RWPE2 (cell line): Measurements from ENCODE around the gene TMEM91.

Experiments used
- ATAC-seq: fragments of 200-7000 bp; cut with Tn5 transposase; 3 replicates; pipeline ENCODE4 v1.9.1; 2021; ENCODE audit warnings: low read depth
- DNase-seq: peaks from one replicate; pipeline ENCODE4 v3.0.0-alpha.2; 2020; ENCODE audit warnings: low spot score
- H3K27ac ChIP-seq: fragments of 450-650 bp; 2 replicates; pipeline ENCODE4 v1.5.1; 2017; ENCODE audit warnings: mild to moderate bottlenecking; ENCODE audit not compliant: poor library complexity, severe bottlenecking
- H3K27me3 ChIP-seq: fragments of 250-450 bp; sonication (Bioruptor Pico); 2 replicates; pipeline ENCODE4 v1.5.1; 2021; ENCODE audit warnings: mild to moderate bottlenecking, moderate library complexity; ENCODE audit not compliant: insufficient read depth, poor library complexity, severe bottlenecking
- H3K36me3 ChIP-seq: fragments of 250-450 bp; sonication (Bioruptor Pico); 2 replicates; pipeline ENCODE4 v1.5.1; 2020; ENCODE audit warnings: low read depth, mild to moderate bottlenecking, moderate library complexity
- H3K4me1 ChIP-seq: fragments of 250-450 bp; sonication (Bioruptor Pico); 2 replicates; pipeline ENCODE4 v1.5.1; 2021; ENCODE audit warnings: mild to moderate bottlenecking, moderate library complexity; ENCODE audit not compliant: insufficient read depth, poor library complexity, severe bottlenecking
- H3K4me3 ChIP-seq: fragments of 250-450 bp; sonication (Bioruptor Pico); 2 replicates; pipeline ENCODE4 v1.5.1; 2021; ENCODE audit warnings: mild to moderate bottlenecking, moderate library complexity; ENCODE audit not compliant: severe bottlenecking
- H3K9me3 ChIP-seq: fragments of 250-450 bp; sonication (Bioruptor Pico); 2 replicates; pipeline ENCODE4 v1.5.1; 2021; ENCODE audit warnings: mild to moderate bottlenecking, moderate library complexity; ENCODE audit not compliant: severe bottlenecking
- TF ChIP-seq, protein P1 (sequence below): fragments of 450-650 bp; IDR thresholded peaks from one replicate; pipeline ENCODE4 v1.5.1; 2017; ENCODE audit warnings: mild to moderate bottlenecking, moderate library complexity; ENCODE audit not compliant: poor library complexity, severe bottlenecking

Gene TMEM91

DNA sequence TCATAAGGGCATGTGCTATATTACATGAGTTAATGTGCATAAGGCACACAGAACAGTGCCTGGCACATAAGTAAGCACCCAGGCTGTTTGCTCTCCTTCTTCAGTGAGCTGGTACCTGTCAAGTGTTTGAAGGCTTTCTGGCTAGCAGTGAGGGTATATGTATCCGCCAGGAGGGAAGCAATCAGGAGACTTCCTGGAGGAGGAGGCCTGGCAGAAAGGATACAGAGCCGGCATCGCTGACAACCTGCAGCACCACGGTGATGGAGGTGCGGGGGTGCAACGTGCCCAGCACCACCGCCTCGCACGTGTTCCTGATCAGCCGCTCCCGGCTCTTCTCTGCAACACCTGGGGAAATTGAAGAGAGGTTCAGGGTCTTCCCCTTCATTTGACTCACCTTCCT, 15.3 kb downstream of the TMEM91 start:
- H3K36me3 ChIP-seq, result peaks cover 22% of the 10 kb centered on the region
- H3K27ac ChIP-seq, result no peak overlapping the region
- no peak overlapping the region for H3K4me3 ChIP-seq
- DNase-seq (no peak), ATAC-seq (no peak)
- no peaks in the 10 kb centered on the region for H3K27me3 ChIP-seq
- H3K4me1 ChIP-seq, result peaks cover under 1% of the 10 kb centered on the region
- TF ChIP-seq, protein P1, sequence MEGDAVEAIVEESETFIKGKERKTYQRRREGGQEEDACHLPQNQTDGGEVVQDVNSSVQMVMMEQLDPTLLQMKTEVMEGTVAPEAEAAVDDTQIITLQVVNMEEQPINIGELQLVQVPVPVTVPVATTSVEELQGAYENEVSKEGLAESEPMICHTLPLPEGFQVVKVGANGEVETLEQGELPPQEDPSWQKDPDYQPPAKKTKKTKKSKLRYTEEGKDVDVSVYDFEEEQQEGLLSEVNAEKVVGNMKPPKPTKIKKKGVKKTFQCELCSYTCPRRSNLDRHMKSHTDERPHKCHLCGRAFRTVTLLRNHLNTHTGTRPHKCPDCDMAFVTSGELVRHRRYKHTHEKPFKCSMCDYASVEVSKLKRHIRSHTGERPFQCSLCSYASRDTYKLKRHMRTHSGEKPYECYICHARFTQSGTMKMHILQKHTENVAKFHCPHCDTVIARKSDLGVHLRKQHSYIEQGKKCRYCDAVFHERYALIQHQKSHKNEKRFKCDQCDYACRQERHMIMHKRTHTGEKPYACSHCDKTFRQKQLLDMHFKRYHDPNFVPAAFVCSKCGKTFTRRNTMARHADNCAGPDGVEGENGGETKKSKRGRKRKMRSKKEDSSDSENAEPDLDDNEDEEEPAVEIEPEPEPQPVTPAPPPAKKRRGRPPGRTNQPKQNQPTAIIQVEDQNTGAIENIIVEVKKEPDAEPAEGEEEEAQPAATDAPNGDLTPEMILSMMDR, result no peak
- no peaks in the 10 kb centered on the region for H3K9me3 ChIP-seq

DNA sequence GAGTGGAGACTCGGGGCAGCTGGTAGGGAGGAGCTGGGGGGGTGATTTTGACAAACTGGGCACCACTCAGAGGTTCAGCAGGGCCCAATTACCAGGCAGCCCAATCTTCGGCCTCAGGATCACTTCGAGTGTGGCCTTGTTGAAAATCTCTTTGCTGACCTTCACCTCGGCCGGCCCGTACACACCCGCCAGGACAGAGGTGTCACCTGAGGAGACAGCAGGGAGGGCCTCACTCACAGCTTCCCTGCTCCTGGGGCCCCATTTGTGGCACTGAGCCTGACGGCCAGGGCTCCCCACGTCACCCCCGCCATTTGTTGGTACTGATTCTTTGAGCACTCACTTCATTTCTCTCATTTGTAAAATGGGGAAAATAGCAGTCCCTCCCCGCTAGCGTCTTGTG, 16.4 kb downstream of the TMEM91 start:
- H3K9me3 ChIP-seq, result no peaks in the 10 kb centered on the region
- no peaks in the 10 kb centered on the region for H3K4me1 ChIP-seq
- peaks cover 22% of the 10 kb centered on the region for H3K36me3 ChIP-seq
- ATAC-seq (no peak), DNase-seq (no peak)
- H3K27ac ChIP-seq, result no peak overlapping the region
- no peak overlapping the region for H3K4me3 ChIP-seq
- H3K27me3 ChIP-seq, result no peaks in the 10 kb centered on the region
- TF ChIP-seq, protein P1, result no peak

DNA sequence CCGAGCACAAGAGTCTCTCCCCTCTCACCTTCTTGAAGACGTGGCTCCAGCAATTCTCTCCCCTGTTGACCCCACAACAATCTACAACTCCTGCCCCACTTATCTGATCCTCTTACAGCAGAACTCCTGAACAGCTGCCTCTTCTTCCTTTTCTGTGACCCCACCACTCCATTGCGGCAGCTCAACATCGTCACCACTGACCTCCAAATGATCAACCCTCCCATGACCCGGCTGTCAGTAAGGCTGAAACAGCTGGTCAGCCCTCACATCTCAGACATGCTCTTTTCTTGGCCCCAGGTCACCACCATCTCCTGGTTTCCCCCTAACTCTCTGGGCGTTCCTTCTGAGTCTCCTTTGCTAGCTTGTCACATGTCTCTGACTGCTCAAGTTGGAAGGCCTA, 19.0 kb downstream of the TMEM91 start:
- Histone ChIP-seq H3K9me3 (no peaks in the 10 kb centered on the region), H3K27ac (no peak overlapping the region), H3K4me1 (peaks cover 3% of the 10 kb centered on the region), H3K4me3 (no peak overlapping the region), H3K36me3 (peaks cover 14% of the 10 kb centered on the region), H3K27me3 (no peaks in the 10 kb centered on the region)
- DNase-seq, result no peak
- no peak for ATAC-seq
- TF ChIP-seq, protein P1, result no peak

DNA sequence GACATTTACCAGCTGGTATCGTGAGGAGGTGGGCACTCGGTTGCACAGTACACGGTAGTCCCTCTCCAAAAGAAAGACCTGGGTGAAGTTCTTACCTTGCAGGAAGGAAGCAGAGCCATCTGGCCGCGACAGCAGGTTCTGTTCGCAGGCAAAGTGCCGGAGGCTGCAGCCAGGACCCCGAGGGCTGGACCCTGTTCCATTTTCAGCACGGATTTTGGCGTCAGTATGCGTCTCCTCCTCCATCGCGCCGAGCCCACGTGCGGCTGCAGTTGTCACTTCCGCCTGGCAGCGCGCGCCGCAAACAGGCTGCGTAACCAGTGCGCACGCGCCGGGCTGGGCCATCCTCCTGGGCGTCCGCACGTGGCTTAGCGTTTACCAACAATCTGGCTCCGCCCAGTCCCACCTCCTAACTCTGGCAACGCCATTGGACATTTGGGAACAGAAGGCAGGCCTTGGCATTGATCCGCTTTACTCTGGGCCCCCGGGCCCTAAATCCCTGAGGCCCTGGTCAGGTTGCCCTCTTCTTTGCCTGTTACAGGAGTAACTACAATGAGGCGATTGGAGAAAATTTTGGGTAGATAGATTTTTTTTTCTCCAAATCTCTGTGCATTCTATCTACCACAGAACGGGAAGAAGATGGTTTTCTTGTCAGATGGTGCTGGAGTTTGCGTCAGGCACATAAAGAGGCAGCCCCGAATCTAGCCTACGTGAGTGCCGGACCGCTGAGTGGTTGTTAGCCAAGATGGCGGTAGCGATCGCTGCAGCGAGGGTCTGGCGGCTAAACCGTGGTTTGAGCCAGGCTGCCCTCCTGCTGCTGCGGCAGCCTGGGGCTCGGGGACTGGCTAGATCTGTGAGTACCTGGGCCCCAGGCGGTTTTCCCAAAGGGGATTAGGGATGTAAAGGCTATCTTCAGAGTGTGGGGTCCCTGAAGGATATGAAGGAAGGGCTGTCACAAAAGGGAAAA, 21.0 kb downstream of the TMEM91 start, which contains the start of the genes BCKDHA and EXOSC5:
Gene BCKDHA (plus strand): TSS at position 733 of the 964 bp plus-strand sequence. CDS start 10 bp downstream, at position 743.
Gene EXOSC5 (minus strand): TSS at position 274 of the 964 bp plus-strand sequence. CDS start 31 bp downstream, at position 243.
- peaks cover 3% of the 10 kb centered on the region for H3K4me1 ChIP-seq
- ATAC-seq, result peak; percentile 93
- DNase-seq, result peak; percentile 99
- TF ChIP-seq, protein P1, result no peak
- H3K36me3 ChIP-seq, result no peaks in the 10 kb centered on the region
- H3K9me3 ChIP-seq, result no peaks in the 10 kb centered on the region
- no peaks in the 10 kb centered on the region for H3K27me3 ChIP-seq
- H3K27ac ChIP-seq, result peak within 1 kb of the TSS; percentile 48
- peak within 1 kb of the TSS; percentile 78 for H3K4me3 ChIP-seq
